Effector CD8-positive, alpha-beta T cell (primary cell): ENCODE data around the gene MBOAT1.
"Not testable (repeated sequence)": the region's sequence is repeated elsewhere in the genome, so short reads cannot be mapped to it uniquely, and the experiment has no call there.

ENCODE experiments used
- DNase-seq: peaks from one replicate; lab custom pipeline; 2025; lab: John Stamatoyannopoulos, UW

Gene MBOAT1

DNA sequence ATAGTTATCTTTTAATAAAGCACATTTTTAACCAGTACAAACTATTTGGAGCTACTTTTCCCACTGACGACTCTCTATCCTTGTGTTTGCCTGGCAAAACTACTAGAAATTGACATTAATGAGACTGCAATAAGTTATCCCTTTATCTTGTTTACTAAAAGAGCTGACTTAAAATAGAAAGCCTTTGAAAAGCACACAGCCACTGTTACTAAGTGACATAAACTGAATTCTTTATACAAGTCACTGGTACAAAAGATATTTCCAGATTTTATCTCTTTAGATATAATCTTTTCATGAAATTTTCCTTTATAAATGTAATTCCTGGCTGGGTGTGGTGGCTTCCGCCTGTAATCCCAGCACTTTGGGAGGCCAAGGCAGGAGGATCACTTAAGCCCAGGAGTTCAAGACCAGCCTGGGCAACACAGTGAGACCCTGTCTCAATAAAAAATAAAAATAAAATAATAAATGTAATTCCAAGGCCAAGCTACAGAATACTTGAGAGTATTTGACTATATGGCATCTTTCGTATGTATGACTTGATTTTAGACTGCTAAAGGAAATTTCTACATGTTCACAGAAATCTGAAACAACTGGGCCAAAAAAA is 9.5 kb downstream of the MBOAT1 start:
- DNase-seq: no peak

DNA sequence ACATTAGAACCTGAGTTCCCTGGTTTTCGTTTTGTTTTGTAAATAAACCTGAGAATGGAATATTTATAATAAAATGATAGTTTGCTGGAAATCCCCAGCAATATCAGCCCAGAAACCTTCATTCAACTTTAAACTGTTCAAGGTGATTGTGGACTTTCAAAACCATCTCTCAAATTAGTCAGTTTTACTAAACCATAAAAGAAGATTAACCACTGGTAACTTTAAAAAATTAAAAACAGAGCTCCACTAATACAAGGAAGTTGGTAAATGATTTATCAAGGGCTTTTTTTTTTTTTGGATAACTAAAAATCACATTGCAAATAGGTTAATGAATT is 10.0 kb downstream of the MBOAT1 start:
- DNase-seq: no peak

- no peak for DNase-seq
Measured at GRCh38 chr6:20200761-20201630, 11.3 kb downstream of the MBOAT1 start.

- DNase-seq: no peak
Measured at GRCh38 chr6:20198775-20199174, 13.5 kb downstream of the MBOAT1 start.

DNA sequence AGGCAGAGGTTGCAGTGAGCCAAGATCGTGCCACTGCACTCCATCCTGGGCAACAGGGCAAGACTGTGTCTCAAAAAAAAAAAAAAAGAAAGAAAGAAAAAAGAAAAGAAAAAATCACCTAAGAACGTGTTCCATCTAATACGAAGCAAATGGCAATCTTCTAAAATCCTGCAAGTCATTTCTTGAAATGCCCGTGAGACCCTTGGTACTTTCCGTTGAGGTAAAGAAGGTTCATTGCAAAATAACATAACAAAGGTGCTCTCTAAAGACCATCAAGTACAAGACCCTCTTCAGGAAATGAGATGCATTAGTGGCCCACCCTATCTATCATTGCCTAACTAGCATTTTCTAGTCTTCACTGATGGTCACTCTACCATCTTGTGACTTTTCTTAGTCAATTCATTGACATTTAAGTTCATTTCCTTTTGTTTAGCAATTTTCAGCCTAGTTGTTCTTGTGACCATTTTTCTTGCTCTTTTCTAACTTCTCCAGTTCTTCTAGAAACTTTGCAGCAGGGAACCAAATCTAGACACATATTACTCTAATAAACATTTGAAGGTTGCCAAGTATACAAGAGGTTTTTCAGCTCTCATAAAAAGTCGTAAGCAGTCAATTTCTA is 14.0 kb downstream of the MBOAT1 start:
- no peak for DNase-seq

- DNase-seq: no peak
Measured at GRCh38 chr6:20197251-20197650, 15.0 kb downstream of the MBOAT1 start.

DNA sequence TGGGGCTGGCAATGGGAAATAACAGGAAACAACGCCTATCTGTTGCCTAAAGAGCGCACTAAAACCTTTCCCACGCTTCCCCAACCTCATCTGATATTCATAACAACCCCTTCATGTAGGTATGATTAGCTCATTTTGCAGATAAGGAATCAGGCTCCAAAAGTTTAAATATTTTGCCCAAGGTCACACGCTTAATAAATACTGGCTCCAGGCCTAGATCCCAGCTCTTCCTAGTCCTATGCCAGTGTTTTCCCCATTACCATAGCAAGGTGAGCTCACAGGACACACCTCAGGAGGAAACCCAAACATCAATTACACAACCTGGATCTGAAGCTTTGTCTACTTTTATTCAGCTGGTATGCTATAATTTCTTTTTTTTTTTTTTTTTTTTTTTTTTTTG is 19.6 kb downstream of the MBOAT1 start:
- DNase-seq: no peak

DNA sequence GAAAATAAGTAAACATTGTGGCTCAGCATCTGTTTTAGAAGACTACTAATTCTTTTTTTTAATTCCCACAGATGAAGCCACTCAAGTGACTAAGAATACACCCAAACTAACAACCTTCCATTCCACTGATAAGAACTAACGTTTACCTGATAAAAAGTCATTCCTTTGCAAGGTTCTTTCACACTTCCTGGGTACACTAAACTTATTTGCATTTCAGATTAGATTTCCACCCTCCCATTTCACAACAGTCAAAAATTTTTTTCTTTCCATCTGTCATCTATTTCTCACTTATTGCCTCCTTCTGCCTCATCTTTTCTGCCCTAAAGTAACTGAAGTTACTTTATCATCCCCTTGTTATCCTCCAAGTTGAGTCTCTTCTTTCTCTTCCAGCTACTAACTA is 20.3 kb downstream of the MBOAT1 start:
- no peak for DNase-seq

- no peak for DNase-seq
Measured at GRCh38 chr6:20188630-20189075, 23.6 kb downstream of the MBOAT1 start.

- DNase-seq: no peak
Measured at GRCh38 chr6:20186981-20187380, 25.3 kb downstream of the MBOAT1 start.

- no peak for DNase-seq
Measured at GRCh38 chr6:20183706-20184105, 28.6 kb downstream of the MBOAT1 start.

- no peak for DNase-seq
Measured at GRCh38 chr6:20182926-20183521, 29.2 kb downstream of the MBOAT1 start.

- DNase-seq: no peak
Measured at GRCh38 chr6:20182069-20182468, 30.2 kb downstream of the MBOAT1 start.

GRCh38 chr6:20180935-20181334 is 31.3 kb downstream of the MBOAT1 start:
- no peak for DNase-seq

DNA sequence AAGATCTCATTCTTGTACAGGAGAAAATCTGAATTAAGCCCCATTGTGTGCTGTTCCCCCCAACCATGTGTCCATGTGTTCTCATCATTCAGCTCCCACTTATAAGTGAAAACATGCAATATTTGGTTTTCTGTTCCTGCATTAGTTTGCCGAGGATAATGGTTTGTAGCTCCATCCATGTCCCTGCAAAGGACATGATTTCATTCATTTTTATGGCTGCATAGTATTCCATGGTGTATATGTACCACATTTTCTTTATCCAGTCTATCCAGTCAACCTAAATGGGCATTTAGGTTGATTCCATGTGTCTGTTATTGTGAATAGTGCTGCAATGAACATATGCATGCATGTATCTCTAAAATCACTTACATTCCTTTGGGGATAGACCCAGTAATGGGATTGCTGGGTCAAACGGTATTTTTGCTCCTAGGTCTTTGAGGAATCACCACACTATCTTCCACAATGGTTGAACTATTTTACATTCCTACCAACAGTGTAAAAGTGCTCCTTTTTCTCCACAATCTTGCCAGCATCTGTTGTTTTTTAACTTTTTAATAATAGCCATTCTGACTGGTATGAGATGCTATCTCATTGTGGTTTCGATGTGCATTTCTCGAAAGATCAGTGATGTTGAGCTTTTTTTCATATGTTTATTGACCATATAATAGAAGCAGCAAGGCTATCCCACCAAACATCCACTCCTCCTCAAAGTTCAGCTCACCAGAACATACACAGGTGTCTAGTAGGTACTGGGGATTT is 32.8 kb downstream of the MBOAT1 start:
- not testable (repeated sequence) for DNase-seq

DNA sequence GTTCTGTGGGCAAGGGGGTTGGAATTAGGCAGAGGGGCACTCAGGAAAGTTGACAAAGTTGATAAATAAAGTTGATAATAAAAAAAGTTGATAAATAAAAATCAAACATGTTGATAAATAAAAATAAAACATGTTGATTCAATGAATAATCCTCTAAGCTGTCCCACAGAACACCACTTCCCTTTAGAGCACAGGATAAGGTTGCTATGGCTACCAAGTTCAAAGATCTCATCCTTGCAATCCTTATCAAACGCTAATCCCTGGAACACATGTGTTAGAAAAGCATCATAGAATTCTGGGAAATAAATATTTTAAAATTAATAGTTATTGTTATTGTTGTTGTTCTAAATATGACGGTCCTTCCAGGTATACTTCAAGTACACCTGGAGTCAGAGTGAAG is 33.9 kb downstream of the MBOAT1 start:
- no peak for DNase-seq

DNA sequence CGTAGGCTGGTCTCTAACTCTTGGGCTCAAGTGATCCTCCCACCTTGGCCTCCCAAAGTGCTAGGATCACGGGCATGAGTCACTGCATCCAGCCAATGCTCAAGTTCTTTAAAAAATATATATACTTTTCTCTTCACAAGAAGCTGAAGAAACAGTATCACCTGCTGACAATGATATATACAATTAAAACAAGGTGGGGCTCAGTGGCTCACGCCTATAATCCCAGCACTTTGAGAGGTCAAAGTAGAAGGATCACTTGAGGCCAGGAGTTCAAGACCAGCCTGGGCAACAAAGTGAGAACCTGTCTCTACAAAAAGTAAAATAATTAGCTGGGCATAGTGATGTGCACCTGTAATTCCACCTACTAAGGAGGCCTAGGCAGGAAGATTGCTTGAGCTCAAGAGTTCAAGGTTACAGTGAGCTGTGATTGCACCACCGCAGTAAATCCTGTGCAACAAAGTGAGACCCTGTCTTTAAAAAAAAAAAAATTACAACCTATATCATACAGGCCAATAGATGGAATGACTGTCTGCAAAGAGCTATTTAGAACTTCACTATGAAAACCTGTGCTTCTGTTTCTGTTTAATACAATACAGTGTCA is 36.4 kb downstream of the MBOAT1 start:
- no peak for DNase-seq

- DNase-seq: no peak
Measured at GRCh38 chr6:20173833-20174792, 38.2 kb downstream of the MBOAT1 start.

- DNase-seq: no peak
Measured at GRCh38 chr6:20172842-20173456, 39.3 kb downstream of the MBOAT1 start.
